Keratinocyte (primary cell): ENCODE data around the gene ADAM22. TPM values are rescaled to one million over a fixed set of nuclear protein-coding genes. Genes with fewer than 3 reads are reported as not detected.

Experiments
- DNase-seq: peaks from one replicate; pipeline ENCODE4 v3.0.0-alpha.2; 2011; ENCODE audit warnings: low read depth, missing footprints, low spot score
- FAIRE-seq: peaks from 2 replicates; lab custom pipeline; 2011; peaks lifted over from hg19 to GRCh38; lab: Jason Lieb, UNC
- H2AFZ ChIP-seq: 2 replicates; pipeline ENCODE4 v1.6.0; 2012; ENCODE audit warnings: low read length, control low read depth, inconsistent platforms; ENCODE audit not compliant: control insufficient read depth
- H3K27ac ChIP-seq: 2 replicates; pipeline ENCODE4 v1.5.1; 2011; ENCODE audit warnings: low read length; ENCODE audit not compliant: control insufficient read depth, insufficient read depth
- H3K27me3 ChIP-seq: 3 replicates; pipeline ENCODE4 v1.6.0; 2011; ENCODE audit warnings: low read length; ENCODE audit not compliant: control insufficient read depth, insufficient read depth; ENCODE audit errors: extremely low read depth
- H3K36me3 ChIP-seq, 2 experiments: 2 replicates in 1 of 2; 3 replicates in 1 of 2; pipeline ENCODE4 v1.5.1; 2011; ENCODE audit warnings: low read length in 2 of 2, mild to moderate bottlenecking in 1 of 2; ENCODE audit not compliant: control insufficient read depth in 2 of 2, insufficient read depth in 2 of 2; ENCODE audit errors: extremely low read depth in 1 of 2
- H3K4me1 ChIP-seq: 3 replicates; pipeline ENCODE4 v1.5.1; 2011; ENCODE audit warnings: low read length; ENCODE audit not compliant: control insufficient read depth, insufficient read depth; ENCODE audit errors: extremely low read depth
- H3K4me2 ChIP-seq: 3 replicates; pipeline ENCODE4 v1.6.0; 2011; ENCODE audit warnings: low read depth, low read length; ENCODE audit not compliant: control insufficient read depth, insufficient read depth; ENCODE audit errors: extremely low read depth
- H3K4me3 ChIP-seq, 3 experiments: fragments of 200-600 bp in 1 of 3; sonication (generic) in 1 of 3; 2 replicates in 2 of 3; 3 replicates in 1 of 3; pipeline ENCODE4 v1.5.1; 2011 to 2016; ENCODE audit warnings: low read length in 3 of 3, mild to moderate bottlenecking in 3 of 3, control low read depth in 2 of 3, inconsistent platforms in 1 of 3, low read depth in 1 of 3, mixed read lengths in 1 of 3, mixed run types in 1 of 3, moderate library complexity in 1 of 3; ENCODE audit not compliant: control insufficient read depth in 2 of 3, insufficient read depth in 2 of 3; ENCODE audit errors: extremely low read depth in 1 of 3
- H3K79me2 ChIP-seq: 2 replicates; pipeline ENCODE4 v1.6.0; 2012; ENCODE audit warnings: low read length; ENCODE audit not compliant: control insufficient read depth, insufficient read depth
- H3K9ac ChIP-seq: 3 replicates; pipeline ENCODE4 v1.6.0; 2011; ENCODE audit warnings: low read length; ENCODE audit not compliant: control insufficient read depth, insufficient read depth; ENCODE audit errors: extremely low read depth
- H3K9me1 ChIP-seq: 3 replicates; pipeline ENCODE4 v1.6.0; 2011; ENCODE audit warnings: low read length; ENCODE audit not compliant: control insufficient read depth, insufficient read depth; ENCODE audit errors: extremely low read depth
- H3K9me3 ChIP-seq: 2 replicates; pipeline ENCODE4 v1.5.1; 2012; ENCODE audit warnings: low read depth, low read length; ENCODE audit not compliant: control insufficient read depth
- H4K20me1 ChIP-seq: 3 replicates; pipeline ENCODE4 v1.6.0; 2011; ENCODE audit warnings: low read length; ENCODE audit not compliant: control insufficient read depth, insufficient read depth; ENCODE audit errors: extremely low read depth
- CTCF ChIP-seq, 3 experiments: IDR thresholded peaks in 1 of 3; conservative IDR thresholded peaks in 1 of 3; optimal IDR thresholded peaks in 1 of 3; 2 replicates in 2 of 3; 3 replicates in 1 of 3; pipeline versions ENCODE3 to v1.5.1; 2011; ENCODE audit warnings: low read length in 3 of 3, mild to moderate bottlenecking in 3 of 3, moderate library complexity in 2 of 3, control low read depth in 1 of 3, inconsistent platforms in 1 of 3; ENCODE audit not compliant: insufficient read depth in 2 of 3; ENCODE audit errors: extremely low read depth in 1 of 3
- EZH2 ChIP-seq: IDR thresholded peaks from one replicate; pipeline ENCODE4 v1.6.1; 2012; ENCODE audit warnings: inconsistent platforms, mild to moderate bottlenecking, low read length, moderate library complexity
- dilution Hi-C: fragments of 300-500 bp; cut with MboI; formaldehyde crosslinking; loops from one replicate; pipeline ENCODE4 v1.7.0; 2020; ENCODE audit warnings: low sequenced_read_pairs; ENCODE audit not compliant: extremely low pct_ligation_motif_present
- polyA plus RNA-seq, 5 experiments: library from polyadenylated mRNA; depleted of rRNA in 3 of 5; stranded (reverse) in 3 of 5; stranded (forward) in 1 of 5; unstranded in 1 of 5; fragments of >200 nt; gene quantifications; 1 replicate in 1 of 5; 2 replicates in 3 of 5; 3 replicates in 1 of 5; pipeline versions ENCODE4 v1.2.1 to v1.2.3, GENCODE V29; 2011 to 2012; ENCODE audit warnings: missing spikeins in 2 of 5, low read depth in 1 of 5, low replicate concordance in 1 of 5

Gene ADAM22
- polyA plus RNA-seq, 1 donor (not counting 4 experiments of a cell fraction or from before 2014, with no cell fraction given): 0.07 TPM

GRCh38 chr7:87948371-87948770, 14.3 kb downstream of the ADAM22 start:
- no peak overlapping the region for H3K4me2 ChIP-seq
- no peaks in the 10 kb centered on the region for H3K9me1 ChIP-seq
- H3K36me3 ChIP-seq: no peaks in the 10 kb centered on the region
- H3K4me3 ChIP-seq: no peak overlapping the region
- no peaks in the 10 kb centered on the region for H3K79me2 ChIP-seq
- H3K4me1 ChIP-seq: no peaks in the 10 kb centered on the region
- H2AFZ ChIP-seq: no peak overlapping the region
- H3K27ac ChIP-seq: no peak overlapping the region
- DNase-seq (no peak), FAIRE-seq (no peak)
- H3K9ac ChIP-seq: no peak overlapping the region
- H3K9me3 ChIP-seq: no peaks in the 10 kb centered on the region
- dilution Hi-C loops: no loop called here
- no peak for TF ChIP-seq EZH2
- no peak for TF ChIP-seq CTCF (optimal IDR thresholded peaks at IDR 0.05 in 1 of 3, IDR thresholded peaks at IDR 0.05 in 1 of 3, conservative IDR thresholded peaks at IDR 0.05 in 1 of 3; ENCODE audit: extremely low read depth in 1 of 3, insufficient read depth in 2 of 3, low read length in 3 of 3)
- H3K27me3 ChIP-seq: peaks cover 4% of the 10 kb centered on the region
- no peaks in the 10 kb centered on the region for H4K20me1 ChIP-seq

GRCh38 chr7:87959336-87959735, 25.3 kb downstream of the ADAM22 start:
- dilution Hi-C loops: no loop called here
- Histone ChIP-seq H3K4me1 (no peaks in the 10 kb centered on the region), H3K27ac (no peak overlapping the region), H3K27me3 (no peaks in the 10 kb centered on the region), H3K79me2 (no peaks in the 10 kb centered on the region), H3K9ac (no peak overlapping the region), H3K4me3 (no peak overlapping the region), H2AFZ (no peak overlapping the region), H3K9me3 (no peaks in the 10 kb centered on the region), H3K4me2 (no peak overlapping the region), H3K9me1 (no peaks in the 10 kb centered on the region), H3K36me3 (no peaks in the 10 kb centered on the region), H4K20me1 (no peaks in the 10 kb centered on the region)
- TF ChIP-seq EZH2: no peak
- TF ChIP-seq CTCF (optimal IDR thresholded peaks at IDR 0.05 in 1 of 3, IDR thresholded peaks at IDR 0.05 in 1 of 3, conservative IDR thresholded peaks at IDR 0.05 in 1 of 3; ENCODE audit: extremely low read depth in 1 of 3, insufficient read depth in 2 of 3, low read length in 3 of 3): no peak
- DNase-seq: no peak
- FAIRE-seq: no peak
